Measurements from ENCODE around the gene HOXC4. TPM values are rescaled to one million over a fixed set of nuclear protein-coding genes. Genes with fewer than 3 reads are reported as not detected.

Gene HOXC4
- total RNA-seq, 1 experiment from 2014 or later, result not detected

GRCh38 chr12:54036620-54037359 lies 16.8 kb upstream of the HOXC4 start:
- no peak overlapping the region for H2AFZ ChIP-seq (ENCODE audit: low read length)
- no peak overlapping the region for H3T11ph ChIP-seq (ENCODE audit: low read length)
- no peak for DNase-seq
- no peak overlapping the region for H2BK5ac ChIP-seq (ENCODE audit: insufficient read length, low read length)
- H3K4me1 Mint-ChIP-seq, result peaks cover 7 to 16% of the 10 kb centered on the region in 2 experiments
- WGBS (ENCODE audit: extremely low coverage, insufficient read length, low lambda C conversion rate), result no CpG with 5 or more reads among the region's 14 CpGs
- no peak overlapping the region for H2BK120ac ChIP-seq (ENCODE audit: low read depth, low read length, poor library complexity, severe bottlenecking)
- H3K14ac ChIP-seq (ENCODE audit: insufficient read depth, low read length), result no peak overlapping the region
- peaks cover 99% of the 10 kb centered on the region for H3K27me3 ChIP-seq (ENCODE audit: insufficient read depth, low read length)
- H3K4me2 ChIP-seq (ENCODE audit: insufficient read depth, insufficient read length, low read length), result no peak overlapping the region
- no peak overlapping the region for H3K23ac ChIP-seq (ENCODE audit: insufficient read length, low read depth, low read length)
- no peak overlapping the region for H3K9ac ChIP-seq (ENCODE audit: extremely low read depth, insufficient read length, low read length)
- H3K9me3 Mint-ChIP-seq, result peaks cover 7 to 11% of the 10 kb centered on the region in 2 experiments; a peak in 3 of 5 replicates
- no peak overlapping the region for H3K27ac Mint-ChIP-seq
- H3K56ac ChIP-seq (ENCODE audit: insufficient read length, low read depth, low read length), result no peak overlapping the region
- no peaks in the 10 kb centered on the region for H3K4me1 ChIP-seq (ENCODE audit: insufficient read depth, low read length)
- no peak overlapping the region for H3K4ac ChIP-seq (ENCODE audit: low read depth, low read length)
- no peak overlapping the region for H4K91ac ChIP-seq (ENCODE audit: insufficient read length, low read depth, low read length)
- no peak overlapping the region for H4K5ac ChIP-seq (ENCODE audit: insufficient read length, low read depth, low read length)
- H3K18ac ChIP-seq (ENCODE audit: insufficient read length, low read depth, low read length), result no peak overlapping the region
- no peak overlapping the region; a peak in 1 of 5 replicates for H3K4me3 Mint-ChIP-seq
- no peak overlapping the region for H2AK5ac ChIP-seq (ENCODE audit: insufficient read length, low read length)
- no peaks in the 10 kb centered on the region for H3K79me2 ChIP-seq (ENCODE audit: insufficient read depth, low read length)
- TF ChIP-seq CTCF (conservative IDR thresholded peaks at IDR 0.05), result no peak
- H3K36me3 Mint-ChIP-seq (ENCODE audit: insufficient read depth in 1 of 3, low read depth in 3 of 3), result peaks cover 0 to 6% (median 0%) of the 10 kb centered on the region in 3 experiments; a peak in 2 of 7 replicates
- H3K9me3 ChIP-seq (ENCODE audit: control insufficient read depth, low read depth, low read length), result no peaks in the 10 kb centered on the region
- H2BK20ac ChIP-seq (ENCODE audit: low read depth, low read length, poor library complexity, severe bottlenecking), result no peak overlapping the region
- peaks cover 99% of the 10 kb centered on the region for H3K27me3 Mint-ChIP-seq (ENCODE audit: low read depth)
- H2BK12ac ChIP-seq (ENCODE audit: insufficient read length, low read depth, low read length), result no peak overlapping the region
- H4K8ac ChIP-seq (replicated peaks; ENCODE audit: insufficient read length, low read depth, low read length), result no peak overlapping the region
- H3K79me1 ChIP-seq (ENCODE audit: insufficient read depth, low read depth, low read length, poor library complexity, severe bottlenecking), result no peaks in the 10 kb centered on the region
- no peak overlapping the region for H2BK15ac ChIP-seq (ENCODE audit: low read depth, low read length)
- H3K23me2 ChIP-seq (ENCODE audit: insufficient read length, low read depth, low read length, poor library complexity, severe bottlenecking), result no peaks in the 10 kb centered on the region
- H4K20me1 ChIP-seq (ENCODE audit: control insufficient read depth, insufficient read depth, insufficient read length), result no peaks in the 10 kb centered on the region
- no peak overlapping the region for H3K27ac ChIP-seq (ENCODE audit: insufficient read length, low read depth, low read length)

All from H9 (cell line).